ENCODE measurements around the gene RFX7.

RFX7 gene

GRCh38 chr15:56244038-56244810, 545 bp upstream of the RFX7 start:
- no peak for DNase-seq (ENCODE audit: low read depth in 2 of 2)

- no peak for DNase-seq (ENCODE audit: low read depth in 2 of 2)
These were observed 1.0 kb downstream of the RFX7 start for GRCh38 chr15:56242576-56243162.

- DNase-seq (ENCODE audit: low read depth in 2 of 2) = no peak
These were observed 2.1 kb downstream of the RFX7 start for GRCh38 chr15:56241374-56242105.

- no peak for DNase-seq (ENCODE audit: low read depth in 2 of 2)
These were observed 3.3 kb downstream of the RFX7 start for GRCh38 chr15:56240390-56240789.

GRCh38 chr15:56236197-56236596, 7.5 kb downstream of the RFX7 start:
- DNase-seq (ENCODE audit: low read depth in 2 of 2) = no peak

- no peak for DNase-seq (ENCODE audit: low read depth in 2 of 2)
These were observed 8.9 kb downstream of the RFX7 start for GRCh38 chr15:56234804-56235203.

- no peak for DNase-seq (ENCODE audit: low read depth in 2 of 2)
These were observed 10.1 kb downstream of the RFX7 start for GRCh38 chr15:56233549-56233948.

- DNase-seq (ENCODE audit: low read depth in 2 of 2) = no peak
These were observed 11.6 kb downstream of the RFX7 start for GRCh38 chr15:56232058-56232457.

- DNase-seq (ENCODE audit: low read depth in 2 of 2) = no peak
These were observed 14.8 kb downstream of the RFX7 start for GRCh38 chr15:56228854-56229253.

GRCh38 chr15:56228352-56228751, 15.3 kb downstream of the RFX7 start:
- no peak for DNase-seq (ENCODE audit: low read depth in 2 of 2)

- DNase-seq (ENCODE audit: low read depth in 2 of 2) = no peak
These were observed 15.9 kb downstream of the RFX7 start for GRCh38 chr15:56227780-56228179.

- DNase-seq (ENCODE audit: low read depth in 2 of 2) = no peak
These were observed 16.4 kb downstream of the RFX7 start for GRCh38 chr15:56227306-56227705.

- DNase-seq (ENCODE audit: low read depth in 2 of 2) = no peak
These were observed 18.2 kb downstream of the RFX7 start for GRCh38 chr15:56225520-56225919.

GRCh38 chr15:56222302-56222701, 21.4 kb downstream of the RFX7 start:
- DNase-seq (ENCODE audit: low read depth in 2 of 2) = no peak

- no peak for DNase-seq (ENCODE audit: low read depth in 2 of 2)
These were observed 26.3 kb downstream of the RFX7 start for GRCh38 chr15:56217341-56217740.

GRCh38 chr15:56215769-56216168, 27.9 kb downstream of the RFX7 start:
- DNase-seq (ENCODE audit: low read depth in 2 of 2) = no peak

GRCh38 chr15:56211960-56212550, 31.6 kb downstream of the RFX7 start:
- no peak for DNase-seq (ENCODE audit: low read depth in 2 of 2)

GRCh38 chr15:56211064-56211463, 32.6 kb downstream of the RFX7 start:
- no peak for DNase-seq (ENCODE audit: low read depth in 2 of 2)

GRCh38 chr15:56208641-56209155, 35.0 kb downstream of the RFX7 start:
- no peak for DNase-seq (ENCODE audit: low read depth in 2 of 2)

- DNase-seq (ENCODE audit: low read depth in 2 of 2) = no peak
These were observed 35.5 kb downstream of the RFX7 start for GRCh38 chr15:56208185-56208584.

- peak in 1 of 2 donors; percentile 1 for DNase-seq (ENCODE audit: low read depth in 2 of 2)
These were observed 36.0 kb downstream of the RFX7 start for GRCh38 chr15:56207711-56208110.

- no peak for DNase-seq (ENCODE audit: low read depth in 2 of 2)
These were observed 36.6 kb downstream of the RFX7 start for GRCh38 chr15:56207092-56207491.
